ENCODE results near the gene RNF113B.

RNF113B gene

DNA sequence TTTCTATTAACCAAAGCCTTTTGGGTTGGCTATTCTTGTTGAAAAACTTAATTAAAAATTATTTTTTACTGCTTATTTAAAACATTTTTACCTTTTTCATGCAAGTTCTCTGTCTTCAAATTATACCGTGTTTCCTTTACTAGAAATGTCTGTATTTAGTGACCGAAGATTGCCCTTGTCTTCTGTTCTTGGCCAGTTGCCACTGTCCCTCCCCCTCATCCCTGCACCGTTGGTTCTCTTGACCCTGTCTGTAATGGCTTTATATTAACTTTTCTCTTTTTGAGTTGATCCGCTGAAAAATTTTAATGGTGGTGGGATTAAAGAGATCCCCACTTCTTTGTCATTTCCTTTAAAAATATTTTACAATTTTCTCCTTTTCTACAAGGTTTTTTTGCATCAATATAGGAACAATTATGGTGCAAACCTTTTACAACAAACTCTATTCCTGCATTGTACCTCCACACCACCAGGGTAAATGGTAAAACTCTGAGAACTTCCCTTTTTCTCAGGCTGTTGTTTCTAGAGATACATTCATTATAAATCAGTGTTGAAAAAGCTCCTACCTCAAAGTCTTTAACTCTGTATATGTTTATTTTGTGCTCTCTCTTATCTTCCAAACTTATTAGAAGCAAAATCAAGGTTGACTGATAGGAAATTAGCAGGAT lies 12.9 kb upstream of the RNF113B start:
- no peak overlapping the region for H3K27ac ChIP-seq (ENCODE audit: low read depth, low read length)
- H3K4me1 ChIP-seq (ENCODE audit: control insufficient read depth, insufficient read depth, low read length, unreplicated experiment) = peaks cover 3% of the 10 kb centered on the region
- no peak overlapping the region for H2AFZ ChIP-seq (ENCODE audit: low read length, unreplicated experiment)
- H3K36me3 ChIP-seq (ENCODE audit: insufficient read depth, low read length) = no peaks in the 10 kb centered on the region
- no peaks in the 10 kb centered on the region for H3K27me3 ChIP-seq (ENCODE audit: insufficient read depth, low read length)
- H3K4me3 ChIP-seq (ENCODE audit: low read depth, low read length) = no peak overlapping the region
- H3K79me2 ChIP-seq (ENCODE audit: control insufficient read depth, insufficient read depth, low read length, unreplicated experiment) = peaks cover 8% of the 10 kb centered on the region

DNA sequence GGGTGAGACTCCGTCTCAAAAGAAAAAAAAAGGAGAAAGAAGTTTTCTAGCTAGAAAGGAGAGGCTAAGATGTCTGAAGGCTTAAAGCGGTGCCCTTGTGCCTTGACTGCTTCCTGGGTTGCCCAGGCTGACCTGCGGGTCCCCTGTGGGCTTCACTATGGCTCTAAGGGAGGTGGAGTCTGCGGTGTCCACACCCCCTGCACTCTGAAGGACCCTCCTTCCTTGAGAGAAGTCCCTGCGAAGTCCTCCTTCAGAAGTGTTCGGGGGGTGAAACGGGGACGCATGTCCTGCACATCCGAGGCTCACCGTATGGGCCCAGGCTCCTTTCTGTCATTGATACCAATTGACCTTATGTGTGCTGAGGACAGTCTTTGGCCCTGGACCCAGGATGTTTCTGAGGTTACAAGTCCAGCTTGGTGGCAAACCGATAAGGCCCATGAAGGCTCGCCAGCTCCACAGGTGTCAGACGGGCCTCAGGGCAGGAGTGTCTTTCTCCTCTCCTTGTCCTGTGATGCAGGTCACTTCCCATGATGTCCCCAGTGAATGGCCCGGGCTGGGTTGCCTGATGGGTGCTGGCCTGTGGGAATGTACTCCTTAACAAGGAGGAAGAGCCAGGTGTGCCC lies 11.6 kb upstream of the RNF113B start:
- Histone ChIP-seq H3K4me3 (ENCODE audit: low read depth, low read length) (no peak overlapping the region), H2AFZ (ENCODE audit: low read length, unreplicated experiment) (no peak overlapping the region), H3K27ac (ENCODE audit: low read depth, low read length) (no peak overlapping the region), H3K36me3 (ENCODE audit: insufficient read depth, low read length) (no peaks in the 10 kb centered on the region), H3K79me2 (ENCODE audit: control insufficient read depth, insufficient read depth, low read length, unreplicated experiment) (peaks cover 8% of the 10 kb centered on the region), H3K4me1 (ENCODE audit: control insufficient read depth, insufficient read depth, low read length, unreplicated experiment) (peaks cover 3% of the 10 kb centered on the region), H3K27me3 (ENCODE audit: insufficient read depth, low read length) (no peaks in the 10 kb centered on the region)

DNA sequence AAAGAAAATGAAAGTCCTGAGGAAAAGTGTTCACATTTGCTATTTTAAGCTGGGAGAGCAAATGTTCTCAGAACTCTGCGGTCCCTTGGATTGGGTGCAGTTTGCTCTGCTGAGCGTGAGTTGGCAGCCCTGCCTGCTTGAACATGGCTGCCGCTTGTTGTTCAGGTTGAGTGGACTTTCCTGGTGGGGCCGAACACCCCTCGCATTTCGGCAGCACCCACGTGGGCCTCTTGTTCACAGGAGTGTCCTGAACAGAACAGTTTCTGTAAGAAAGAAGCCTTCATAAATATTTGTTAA lies 10.8 kb upstream of the RNF113B start:
- Histone ChIP-seq H3K79me2 (ENCODE audit: control insufficient read depth, insufficient read depth, low read length, unreplicated experiment) (peaks cover 11% of the 10 kb centered on the region), H3K36me3 (ENCODE audit: insufficient read depth, low read length) (no peaks in the 10 kb centered on the region)

DNA sequence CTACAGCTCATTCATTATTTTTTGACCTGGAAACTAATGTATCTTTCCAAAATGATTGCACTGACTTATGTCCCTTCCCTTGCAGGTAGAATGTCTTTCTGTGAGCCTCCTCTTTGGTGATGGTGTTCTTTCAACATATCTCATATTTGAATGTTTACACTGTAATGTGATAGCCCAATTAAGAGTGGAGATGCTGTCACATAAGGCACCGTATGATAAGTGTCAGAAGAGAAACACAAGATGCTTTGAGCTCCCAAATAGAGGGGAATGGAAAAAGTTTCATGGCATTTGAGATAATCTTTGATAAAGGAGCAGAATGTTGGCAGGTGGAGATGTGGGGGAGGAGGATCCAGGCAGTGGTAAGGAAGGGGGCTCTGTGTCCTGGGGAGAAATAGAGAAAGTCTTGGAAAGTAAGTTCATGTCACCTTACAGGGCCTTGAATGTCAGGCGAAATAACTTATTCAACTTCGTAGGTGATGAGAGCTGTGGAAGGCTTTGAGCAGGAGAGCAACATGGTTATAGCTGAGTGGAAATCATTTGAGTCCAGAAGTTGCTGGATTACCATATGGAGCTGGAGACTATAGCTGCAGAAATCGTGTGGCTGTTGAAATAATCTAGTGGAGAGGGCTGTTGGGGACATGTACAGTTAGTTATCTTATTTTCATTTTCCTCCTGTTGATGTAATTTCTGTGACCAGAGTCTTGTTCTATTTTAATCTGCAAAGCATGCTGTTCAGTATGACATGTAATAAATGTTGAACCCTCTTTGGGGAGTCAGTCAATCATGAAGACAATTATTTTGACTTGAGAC lies 10.3 kb upstream of the RNF113B start:
- Histone ChIP-seq H2AFZ (ENCODE audit: low read length, unreplicated experiment) (no peak overlapping the region), H3K4me1 (ENCODE audit: control insufficient read depth, insufficient read depth, low read length, unreplicated experiment) (peaks cover 3% of the 10 kb centered on the region), H3K36me3 (ENCODE audit: insufficient read depth, low read length) (no peaks in the 10 kb centered on the region), H3K79me2 (ENCODE audit: control insufficient read depth, insufficient read depth, low read length, unreplicated experiment) (peaks cover 11% of the 10 kb centered on the region), H3K4me3 (ENCODE audit: low read depth, low read length) (no peak overlapping the region), H3K27ac (ENCODE audit: low read depth, low read length) (no peak overlapping the region), H3K27me3 (ENCODE audit: insufficient read depth, low read length) (no peaks in the 10 kb centered on the region)

More for the DNA sequence above, 10.8 kb upstream of the RNF113B start:
- Histone ChIP-seq H3K27me3 (ENCODE audit: insufficient read depth, low read length) (no peaks in the 10 kb centered on the region), H3K27ac (ENCODE audit: low read depth, low read length) (no peak overlapping the region), H3K4me1 (ENCODE audit: control insufficient read depth, insufficient read depth, low read length, unreplicated experiment) (peaks cover 3% of the 10 kb centered on the region), H2AFZ (ENCODE audit: low read length, unreplicated experiment) (no peak overlapping the region), H3K4me3 (ENCODE audit: low read depth, low read length) (no peak overlapping the region)

DNA sequence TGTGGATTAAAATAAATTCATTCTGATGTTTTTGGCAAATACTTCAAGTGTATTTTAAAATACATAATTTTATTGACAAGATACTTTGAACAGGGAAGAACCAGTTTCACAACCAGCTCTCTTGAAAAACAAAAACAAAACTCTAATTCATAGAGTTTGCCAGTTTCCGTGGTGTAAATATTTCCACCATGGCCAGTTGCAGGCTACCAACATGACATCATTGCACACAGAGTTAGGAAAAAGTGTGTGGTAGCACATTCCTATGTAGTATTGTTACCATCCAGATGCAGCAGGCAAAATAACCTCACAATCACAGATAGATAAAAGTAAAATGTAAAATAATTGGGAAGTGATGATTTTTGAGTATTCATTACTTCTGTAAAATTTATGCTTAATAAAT lies 7.7 kb upstream of the RNF113B start:
- Histone ChIP-seq H3K4me3 (ENCODE audit: low read depth, low read length) (no peak overlapping the region), H3K27ac (ENCODE audit: low read depth, low read length) (no peak overlapping the region), H3K27me3 (ENCODE audit: insufficient read depth, low read length) (no peaks in the 10 kb centered on the region), H3K79me2 (ENCODE audit: control insufficient read depth, insufficient read depth, low read length, unreplicated experiment) (peaks cover 7% of the 10 kb centered on the region), H3K36me3 (ENCODE audit: insufficient read depth, low read length) (no peaks in the 10 kb centered on the region), H2AFZ (ENCODE audit: low read length, unreplicated experiment) (no peak overlapping the region), H3K4me1 (ENCODE audit: control insufficient read depth, insufficient read depth, low read length, unreplicated experiment) (no peaks in the 10 kb centered on the region)

DNA sequence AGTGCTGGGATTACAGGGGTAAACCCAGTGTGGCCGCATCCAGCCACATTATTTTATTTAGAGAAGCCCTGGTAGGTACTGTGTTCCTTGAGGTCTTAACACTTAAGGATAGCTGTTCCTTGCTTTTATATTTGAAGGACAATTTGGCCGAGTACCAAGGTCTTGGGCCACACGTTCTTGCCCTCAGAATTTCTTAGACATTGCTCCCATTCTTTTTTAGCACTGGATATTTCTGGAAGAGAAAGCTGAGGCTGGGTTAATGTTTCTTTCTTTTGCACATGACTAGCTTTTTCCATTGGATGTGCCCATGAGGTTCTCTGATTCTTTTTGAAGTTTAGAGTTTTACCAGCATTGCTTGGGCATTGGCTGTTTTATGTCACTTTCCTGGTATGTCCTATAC lies 5.5 kb upstream of the RNF113B start:
- H3K36me3 ChIP-seq (ENCODE audit: insufficient read depth, low read length) = no peaks in the 10 kb centered on the region

DNA sequence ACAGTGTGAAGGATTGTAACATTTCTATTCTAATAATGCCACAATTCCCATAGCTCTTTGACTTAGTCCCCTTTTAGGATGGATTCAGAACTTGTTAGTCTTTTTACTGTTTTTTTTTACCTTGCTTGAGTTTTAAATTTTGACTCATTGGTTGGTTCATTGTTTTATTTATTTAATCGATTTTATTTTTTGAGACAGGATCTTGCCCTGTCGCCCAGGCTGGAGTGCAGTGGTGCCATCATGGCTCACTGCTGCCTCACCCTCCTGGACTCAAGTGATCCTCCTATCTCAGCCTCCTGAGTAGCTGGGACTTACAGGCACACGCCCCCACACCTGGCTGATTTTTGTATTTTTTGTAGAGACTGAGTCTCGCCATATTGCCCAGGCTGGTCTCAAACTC lies 5.1 kb upstream of the RNF113B start:
- Histone ChIP-seq H3K79me2 (ENCODE audit: control insufficient read depth, insufficient read depth, low read length, unreplicated experiment) (peaks cover 7% of the 10 kb centered on the region), H3K36me3 (ENCODE audit: insufficient read depth, low read length) (no peaks in the 10 kb centered on the region), H3K27me3 (ENCODE audit: insufficient read depth, low read length) (no peaks in the 10 kb centered on the region), H3K27ac (ENCODE audit: low read depth, low read length) (no peak overlapping the region), H3K4me3 (ENCODE audit: low read depth, low read length) (no peak overlapping the region), H2AFZ (ENCODE audit: low read length, unreplicated experiment) (no peak overlapping the region), H3K4me1 (ENCODE audit: control insufficient read depth, insufficient read depth, low read length, unreplicated experiment) (no peaks in the 10 kb centered on the region)

More for the DNA sequence above, 5.5 kb upstream of the RNF113B start:
- H2AFZ ChIP-seq (ENCODE audit: low read length, unreplicated experiment) = no peak overlapping the region
- no peaks in the 10 kb centered on the region for H3K27me3 ChIP-seq (ENCODE audit: insufficient read depth, low read length)
- no peaks in the 10 kb centered on the region for H3K4me1 ChIP-seq (ENCODE audit: control insufficient read depth, insufficient read depth, low read length, unreplicated experiment)
- H3K79me2 ChIP-seq (ENCODE audit: control insufficient read depth, insufficient read depth, low read length, unreplicated experiment) = peaks cover 7% of the 10 kb centered on the region
- no peak overlapping the region for H3K4me3 ChIP-seq (ENCODE audit: low read depth, low read length)
- H3K27ac ChIP-seq (ENCODE audit: low read depth, low read length) = no peak overlapping the region

DNA sequence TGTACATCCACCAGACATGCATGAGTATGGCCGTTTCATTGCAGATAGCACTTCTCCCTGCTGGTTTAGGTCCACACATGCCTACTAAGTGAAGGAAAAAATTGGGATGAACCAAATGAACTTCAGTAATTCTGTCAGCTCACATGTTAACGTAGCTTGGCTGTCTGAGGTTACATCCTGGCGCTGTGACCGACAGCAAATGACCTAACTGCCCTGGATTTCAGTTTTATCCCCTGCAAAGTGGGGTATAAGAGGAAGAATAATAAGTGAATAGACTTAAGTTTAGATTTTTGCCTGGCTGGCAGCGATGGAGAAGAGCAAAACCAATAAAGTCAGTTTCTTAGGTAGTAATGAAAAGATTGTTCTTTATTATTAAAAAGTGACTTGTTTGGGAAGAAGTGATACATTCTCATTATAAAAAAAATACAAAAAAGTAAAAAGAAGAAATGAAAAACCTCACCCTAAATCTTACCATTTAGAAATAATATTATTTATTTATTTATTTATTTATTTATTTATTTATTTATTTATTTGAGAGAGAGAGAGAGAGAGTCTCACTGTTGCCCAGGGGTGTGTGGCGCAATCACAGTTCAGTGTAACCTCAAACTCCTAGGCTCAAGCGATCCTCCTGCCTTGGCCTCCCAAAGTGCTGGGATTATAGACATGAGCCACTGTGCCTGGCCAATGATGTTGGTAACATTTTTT lies 4.2 kb upstream of the RNF113B start:
- Histone ChIP-seq H3K27me3 (ENCODE audit: insufficient read depth, low read length) (no peaks in the 10 kb centered on the region), H3K4me1 (ENCODE audit: control insufficient read depth, insufficient read depth, low read length, unreplicated experiment) (no peaks in the 10 kb centered on the region), H3K79me2 (ENCODE audit: control insufficient read depth, insufficient read depth, low read length, unreplicated experiment) (peaks cover 7% of the 10 kb centered on the region), H3K36me3 (ENCODE audit: insufficient read depth, low read length) (no peaks in the 10 kb centered on the region), H2AFZ (ENCODE audit: low read length, unreplicated experiment) (no peak overlapping the region), H3K27ac (ENCODE audit: low read depth, low read length) (no peak overlapping the region), H3K4me3 (ENCODE audit: low read depth, low read length) (no peak overlapping the region)

DNA sequence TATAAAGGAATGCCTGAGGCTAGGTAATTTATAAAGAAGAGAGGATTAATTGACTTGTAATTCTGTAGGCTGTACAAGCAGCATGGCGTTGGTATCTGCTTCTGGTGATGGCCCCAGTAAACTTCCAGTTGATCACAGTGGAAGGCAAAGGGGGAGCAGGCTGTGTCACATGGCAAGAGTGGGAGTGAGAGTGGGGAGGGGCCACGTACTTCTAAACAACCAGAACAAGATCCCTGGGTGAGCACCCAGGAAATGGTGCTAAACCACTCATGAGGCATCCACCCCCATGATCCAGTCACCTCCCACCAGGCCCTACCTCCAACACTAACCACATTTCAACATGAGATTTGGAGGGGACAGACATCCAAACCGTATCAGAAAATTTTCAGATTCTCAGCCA lies 3.0 kb upstream of the RNF113B start:
- H3K4me1 ChIP-seq (ENCODE audit: control insufficient read depth, insufficient read depth, low read length, unreplicated experiment) = peaks cover under 1% of the 10 kb centered on the region
- H3K27ac ChIP-seq (ENCODE audit: low read depth, low read length) = no peak overlapping the region
- no peaks in the 10 kb centered on the region for H3K27me3 ChIP-seq (ENCODE audit: insufficient read depth, low read length)
- H3K36me3 ChIP-seq (ENCODE audit: insufficient read depth, low read length) = no peaks in the 10 kb centered on the region
- H2AFZ ChIP-seq (ENCODE audit: low read length, unreplicated experiment) = no peak overlapping the region
- H3K79me2 ChIP-seq (ENCODE audit: control insufficient read depth, insufficient read depth, low read length, unreplicated experiment) = peaks cover 9% of the 10 kb centered on the region
- H3K4me3 ChIP-seq (ENCODE audit: low read depth, low read length) = no peak overlapping the region

DNA sequence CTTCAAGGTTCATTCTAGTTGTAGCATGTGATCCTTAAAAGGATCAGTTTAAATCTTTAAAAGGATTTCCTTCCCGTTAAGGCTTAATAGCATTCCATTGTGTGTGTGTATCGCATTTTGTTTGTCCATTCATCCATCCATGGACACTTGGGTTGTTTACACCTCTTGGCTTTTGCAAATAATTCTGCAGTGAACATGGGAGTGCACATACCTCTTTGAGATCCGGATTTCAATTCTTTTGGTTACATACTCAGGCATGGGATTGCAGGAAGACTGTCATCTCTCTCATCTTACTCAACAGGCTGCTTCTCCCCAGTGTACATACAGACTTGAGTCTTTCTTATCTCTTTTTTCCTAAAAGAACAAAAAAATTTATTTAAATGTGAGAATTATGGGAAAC lies 1.2 kb downstream of the RNF113B start:
- Histone ChIP-seq H3K27me3 (ENCODE audit: insufficient read depth, low read length) (no peaks in the 10 kb centered on the region), H3K4me3 (ENCODE audit: low read depth, low read length) (no peak overlapping the region), H3K36me3 (ENCODE audit: insufficient read depth, low read length) (no peaks in the 10 kb centered on the region), H3K27ac (ENCODE audit: low read depth, low read length) (no peak overlapping the region), H3K4me1 (ENCODE audit: control insufficient read depth, insufficient read depth, low read length, unreplicated experiment) (peaks cover 39% of the 10 kb centered on the region), H3K79me2 (ENCODE audit: control insufficient read depth, insufficient read depth, low read length, unreplicated experiment) (peaks cover 15% of the 10 kb centered on the region), H2AFZ (ENCODE audit: low read length, unreplicated experiment) (no peak overlapping the region)

Data from ACC112 (cell line).